Endometrium (tissue), 2 donors: ENCODE results near the gene TMEFF1.
"Not testable (repeated sequence)": the region's sequence is repeated elsewhere in the genome, so short reads cannot be mapped to it uniquely, and the experiment has no call there.

Experiments
- FAIRE-seq: peaks from 2 replicates; lab custom pipeline; 2012; peaks lifted over from hg19 to GRCh38; lab: Jason Lieb, UNC
- donor health status: control.
- donor health status: control.

Gene TMEFF1

DNA sequence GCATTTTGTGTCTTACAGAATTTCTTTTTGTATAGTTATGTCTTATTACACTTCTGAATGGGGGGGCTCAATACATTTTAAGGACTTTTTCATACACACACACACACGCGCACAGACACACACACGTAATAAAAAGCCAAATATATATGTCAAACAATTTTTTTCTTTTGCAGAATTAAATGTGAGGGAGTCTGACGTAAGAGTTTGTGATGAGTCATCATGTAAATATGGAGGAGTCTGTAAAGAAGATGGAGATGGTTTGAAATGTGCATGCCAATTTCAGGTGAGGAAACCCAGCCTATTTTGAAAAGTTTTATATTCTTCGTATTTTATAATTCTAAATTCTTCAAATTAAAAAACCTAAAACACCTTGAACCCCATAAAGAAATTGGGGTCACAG is 25.6 kb downstream of the TMEFF1 start:
- no peak for FAIRE-seq

DNA sequence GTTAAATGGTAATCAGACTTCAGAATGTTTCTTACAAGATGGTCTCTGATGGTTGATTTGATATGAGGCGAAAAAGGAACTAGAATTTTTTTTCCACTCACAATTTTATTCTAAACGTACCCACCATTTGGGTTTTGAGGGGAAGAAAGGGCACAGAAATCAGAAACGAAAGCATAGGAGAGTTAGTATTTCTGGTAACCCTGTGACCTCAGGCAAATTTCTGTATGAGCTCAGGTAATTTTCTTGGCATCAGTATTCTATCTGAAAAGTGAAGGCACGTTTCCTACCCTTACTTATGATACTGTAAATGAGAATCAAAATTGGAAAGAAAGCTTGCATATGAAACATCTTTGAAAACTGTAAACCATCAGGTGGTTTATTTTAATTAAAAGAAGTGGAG is 26.5 kb downstream of the TMEFF1 start:
- no peak for FAIRE-seq

DNA sequence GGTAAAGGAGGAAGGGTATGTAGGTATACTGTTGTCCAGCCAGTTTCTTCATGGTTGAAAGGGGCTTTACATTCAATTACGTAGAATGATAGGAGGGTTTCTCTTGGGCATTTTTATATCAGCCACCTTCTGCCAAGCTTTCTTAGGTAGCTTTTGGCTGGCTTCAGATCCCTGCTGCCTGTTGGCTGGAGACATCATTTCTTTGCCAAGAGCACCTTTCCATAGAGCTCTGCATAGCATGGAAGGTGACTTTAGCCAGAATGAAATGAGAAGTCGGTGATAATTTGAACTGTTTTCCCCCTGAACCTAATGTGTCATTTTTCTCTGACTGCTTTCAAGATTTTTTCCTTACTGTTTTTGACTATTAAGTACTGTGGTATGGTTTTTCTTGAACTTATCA is 26.9 kb downstream of the TMEFF1 start:
- FAIRE-seq, result no peak

DNA sequence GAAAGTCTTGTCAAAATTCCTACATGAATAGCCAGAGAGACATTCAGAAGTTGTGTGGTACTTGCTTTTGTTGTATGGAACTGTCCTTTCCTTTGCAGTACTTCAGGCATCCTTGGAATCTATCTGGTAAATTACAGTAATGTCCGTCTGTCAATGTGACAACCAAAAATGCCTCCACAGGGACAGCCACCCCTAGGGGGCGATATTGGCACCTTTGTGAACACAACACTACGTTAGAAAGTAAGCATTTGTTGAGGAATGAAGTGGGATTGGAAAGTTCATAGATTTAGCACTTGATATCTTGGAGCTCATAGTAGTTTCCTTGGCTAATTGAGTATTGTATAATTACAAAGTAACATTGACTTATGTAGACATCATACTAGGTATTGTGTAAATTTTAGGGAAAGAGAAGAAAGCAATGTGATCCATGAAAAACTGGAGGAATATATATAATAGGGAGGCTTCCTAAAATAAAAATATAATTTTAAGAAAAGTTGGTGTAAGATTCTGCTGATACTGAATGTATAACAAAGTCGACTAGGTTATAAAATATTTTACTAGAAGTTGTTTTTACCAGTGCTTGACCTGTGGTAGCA is 32.7 kb downstream of the TMEFF1 start:
- no peak for FAIRE-seq

DNA sequence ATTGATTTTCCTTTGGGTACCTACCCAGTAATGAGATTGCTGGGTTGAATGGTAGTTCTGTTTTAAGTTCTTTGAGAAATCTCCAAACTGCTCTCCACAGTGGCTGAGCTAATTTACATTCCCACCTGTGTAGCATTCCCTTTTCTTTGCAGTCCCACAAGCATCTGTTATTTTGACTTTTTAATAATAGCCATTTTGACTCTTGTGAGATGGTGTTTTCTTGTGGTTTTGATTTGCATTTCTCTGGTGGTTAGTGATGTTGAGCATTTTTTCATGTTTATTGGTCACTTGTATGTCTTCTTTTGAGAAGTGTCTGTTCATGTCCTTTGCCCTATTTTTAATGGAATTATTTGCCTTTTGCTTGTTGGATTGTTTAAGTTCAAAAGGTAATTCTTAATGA is 34.4 kb downstream of the TMEFF1 start:
- FAIRE-seq, result not testable (repeated sequence)

DNA sequence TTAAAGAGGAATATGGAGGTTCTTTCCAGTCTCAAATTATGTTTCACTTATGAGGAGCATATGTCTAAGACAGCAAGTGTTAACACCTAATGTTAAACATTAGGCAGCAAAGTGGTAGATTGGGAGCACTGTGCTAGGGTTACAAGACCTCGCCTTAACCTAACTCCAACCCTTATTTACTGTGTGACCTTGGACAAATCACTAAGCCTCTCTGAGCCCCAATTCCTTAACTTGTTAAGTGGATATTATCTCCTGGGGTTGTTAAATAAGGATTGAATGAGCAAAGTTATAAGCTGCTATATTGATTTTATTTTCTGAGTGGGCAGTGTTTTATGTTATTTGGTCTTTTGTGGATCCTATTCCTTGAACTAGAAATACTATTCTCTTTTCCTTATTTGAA is 38.3 kb downstream of the TMEFF1 start:
- FAIRE-seq, result no peak

DNA sequence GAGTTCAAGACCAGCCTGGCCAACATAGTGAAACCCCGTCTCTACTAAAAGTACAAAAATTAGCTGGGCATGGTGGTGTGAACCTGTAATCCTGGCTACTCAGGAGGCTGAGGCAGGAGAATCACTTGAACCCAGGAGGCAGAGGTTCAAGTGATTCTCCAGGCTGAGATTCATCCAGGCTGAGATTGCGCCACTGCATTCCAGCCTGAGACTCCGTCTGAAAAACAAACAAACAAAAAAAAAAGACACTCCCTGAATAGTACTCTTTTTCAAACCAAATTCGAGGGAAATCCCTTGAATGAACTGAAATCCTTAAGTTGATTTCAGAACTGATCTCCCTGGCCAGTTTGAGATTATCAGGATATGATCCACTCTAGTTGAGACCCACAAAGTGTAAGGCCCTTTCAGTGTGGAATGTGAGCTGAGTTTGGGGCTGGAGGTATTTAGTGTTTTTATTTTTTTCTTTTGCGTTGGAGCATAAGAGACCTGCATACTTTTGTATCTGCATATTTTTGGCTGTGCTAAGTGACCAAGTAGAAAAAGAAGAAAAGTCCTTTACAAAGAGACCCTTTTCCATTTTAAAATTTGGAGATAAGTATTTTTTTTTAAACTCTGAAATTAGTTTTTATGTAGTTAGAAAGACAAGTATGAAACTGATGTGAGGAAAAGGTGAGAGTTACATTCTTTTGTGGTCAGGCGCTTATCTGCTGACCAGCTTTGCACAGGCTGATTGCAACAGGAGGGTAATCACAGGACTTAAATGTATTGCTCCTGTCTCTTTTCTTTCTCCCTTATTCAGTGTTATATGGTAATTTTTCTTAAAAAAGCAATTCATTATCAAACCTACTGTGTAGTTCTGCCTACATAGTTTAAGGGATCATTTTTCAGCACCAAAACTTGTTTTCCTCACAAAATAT is 42.9 kb downstream of the TMEFF1 start:
- FAIRE-seq, result no peak

DNA sequence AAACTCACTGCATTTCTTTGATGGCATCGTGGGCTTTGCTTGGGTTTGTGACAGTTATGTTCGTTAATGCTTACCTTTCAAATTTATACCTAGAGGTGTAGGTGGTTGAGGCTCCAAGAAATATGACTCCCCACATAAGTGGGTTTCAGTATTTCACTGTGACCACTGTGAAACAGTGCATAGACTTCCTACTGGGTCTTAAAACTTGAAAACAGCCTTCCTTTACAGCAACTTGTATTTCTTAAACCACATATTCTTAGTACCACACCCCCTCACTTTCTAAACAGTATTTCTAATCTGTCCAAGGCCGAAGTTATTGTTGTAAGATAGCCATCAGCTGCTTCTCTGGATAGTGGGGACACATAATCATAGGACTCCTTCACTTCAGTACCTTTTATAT is 48.3 kb downstream of the TMEFF1 start:
- FAIRE-seq, result no peak

DNA sequence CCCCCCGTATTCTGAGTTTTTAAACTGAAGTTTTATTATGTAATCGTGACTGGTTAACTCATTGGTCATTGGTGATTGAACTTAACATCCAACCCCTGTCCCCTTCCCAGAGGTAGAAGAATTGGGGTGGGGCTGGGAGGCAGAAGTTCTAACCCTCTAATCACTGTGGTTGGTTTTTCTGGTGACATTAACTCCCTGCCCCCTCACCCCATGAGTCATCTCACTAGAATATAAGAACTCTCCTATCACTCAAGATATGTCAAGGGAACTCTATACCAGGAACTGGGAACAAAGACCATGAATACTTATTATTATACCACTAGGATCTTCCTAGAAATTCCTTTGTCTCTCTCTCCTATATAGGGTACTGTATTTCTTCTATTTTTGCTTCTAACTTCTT is 52.6 kb downstream of the TMEFF1 start:
- FAIRE-seq, result no peak

DNA sequence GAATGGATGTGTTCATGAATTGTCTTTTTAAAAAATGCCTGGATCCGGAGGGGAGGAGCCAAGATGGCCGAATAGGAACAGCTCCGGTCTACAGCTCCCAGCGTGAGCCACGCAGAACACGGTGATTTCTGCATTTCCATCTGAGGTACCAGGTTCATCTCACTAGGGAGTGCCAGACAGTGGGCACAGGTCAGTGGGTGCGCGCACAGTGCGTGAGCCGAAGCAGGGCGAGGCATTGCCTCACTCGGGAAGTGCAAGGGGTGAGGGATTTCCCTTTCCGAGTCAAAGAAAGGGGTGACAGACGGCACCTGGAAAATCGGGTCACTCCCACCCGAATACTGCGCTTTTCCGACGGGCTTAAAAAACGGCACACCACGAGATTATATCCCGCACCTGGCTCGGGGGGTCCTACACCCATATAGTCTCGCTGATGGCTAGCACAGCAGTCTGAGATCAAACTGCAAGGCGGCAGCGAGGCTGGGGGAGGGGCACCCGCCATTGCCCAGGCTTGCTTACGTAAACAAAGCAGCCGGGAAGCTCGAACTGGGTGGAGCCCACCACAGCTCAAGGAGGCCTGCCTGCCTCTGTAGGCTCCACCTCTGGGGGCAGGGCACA is 54.3 kb downstream of the TMEFF1 start:
- FAIRE-seq, result not testable (repeated sequence)

DNA sequence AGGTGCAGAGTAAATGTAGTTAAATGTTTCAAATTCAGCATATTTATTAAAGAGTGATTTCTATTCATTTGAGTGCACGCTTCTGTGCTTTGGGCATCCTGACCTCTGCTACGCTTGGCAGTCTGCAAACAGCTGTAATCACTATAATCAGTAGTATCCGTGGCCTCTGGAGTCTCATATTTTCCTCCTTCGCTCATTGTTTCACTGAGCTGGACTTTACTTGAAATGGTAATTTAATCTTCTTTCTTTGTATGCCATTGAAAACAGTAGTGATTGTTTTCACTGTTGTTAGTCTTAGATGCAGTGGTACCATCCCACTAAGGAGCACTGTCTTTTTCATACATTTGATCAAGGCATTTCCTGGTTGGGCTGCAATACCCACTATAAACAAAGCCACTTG is 61.5 kb downstream of the TMEFF1 start:
- no peak for FAIRE-seq

DNA sequence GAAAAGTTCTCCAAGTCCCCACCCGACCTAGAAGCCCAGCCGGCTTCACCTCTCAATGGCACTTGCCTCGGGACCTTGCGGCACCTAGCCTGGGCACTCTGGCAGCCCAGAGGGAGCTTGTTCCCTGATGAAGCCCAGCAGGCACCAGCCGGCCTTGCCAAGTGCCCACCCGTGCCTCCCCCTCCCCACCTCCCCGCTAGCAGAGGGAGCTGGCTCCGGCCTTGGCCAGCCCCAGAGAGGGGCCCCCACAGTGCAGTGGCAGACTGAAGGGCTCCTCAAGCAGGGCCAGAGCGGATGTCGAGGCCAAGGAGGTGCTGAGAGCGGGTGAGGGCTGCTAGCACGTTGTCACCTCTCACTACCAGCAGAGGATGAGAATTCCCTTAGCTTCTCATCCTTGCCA is 67.4 kb downstream of the TMEFF1 start:
- no peak for FAIRE-seq

DNA sequence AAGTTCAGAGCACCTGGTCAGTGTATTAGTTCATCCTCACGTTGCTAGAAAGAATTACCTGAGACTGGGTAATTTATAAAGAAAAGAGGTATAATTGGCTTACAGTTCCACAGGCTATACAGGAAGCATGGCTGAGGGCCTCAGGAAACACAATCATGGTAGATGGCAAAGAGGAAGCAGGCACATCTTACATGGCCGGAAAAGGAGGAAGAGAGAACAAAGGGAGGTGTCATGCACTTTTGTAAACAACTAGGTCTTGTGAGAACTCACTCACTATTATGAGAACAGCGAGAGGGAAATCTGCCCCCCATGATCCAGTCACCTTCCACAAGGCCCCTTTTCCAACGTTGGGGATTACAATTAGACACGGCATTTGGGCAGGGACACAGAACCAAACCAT is 76.1 kb downstream of the TMEFF1 start:
- FAIRE-seq, result no peak

DNA sequence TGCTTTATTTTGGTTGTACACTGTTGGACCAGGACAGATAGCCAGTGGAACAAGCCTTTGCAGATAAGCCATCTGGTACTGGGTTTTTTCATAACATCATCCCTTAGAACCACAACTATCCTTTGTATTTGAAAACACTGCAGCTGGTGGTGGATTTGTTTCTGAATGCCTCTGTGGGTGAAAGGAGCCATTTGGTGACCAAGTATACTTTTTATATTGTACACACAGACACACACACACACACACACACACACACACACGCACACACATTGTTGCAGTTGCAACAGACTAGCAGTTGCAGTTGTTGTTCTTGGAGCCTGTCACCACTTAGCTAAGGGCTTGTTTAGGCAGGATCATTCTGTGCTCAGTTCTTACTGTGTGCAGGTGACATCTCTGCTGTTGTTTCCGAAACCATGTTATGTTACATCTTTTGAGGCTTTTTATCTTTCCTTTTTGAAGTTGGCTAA is 82.0 kb downstream of the TMEFF1 start:
- FAIRE-seq, result no peak

DNA sequence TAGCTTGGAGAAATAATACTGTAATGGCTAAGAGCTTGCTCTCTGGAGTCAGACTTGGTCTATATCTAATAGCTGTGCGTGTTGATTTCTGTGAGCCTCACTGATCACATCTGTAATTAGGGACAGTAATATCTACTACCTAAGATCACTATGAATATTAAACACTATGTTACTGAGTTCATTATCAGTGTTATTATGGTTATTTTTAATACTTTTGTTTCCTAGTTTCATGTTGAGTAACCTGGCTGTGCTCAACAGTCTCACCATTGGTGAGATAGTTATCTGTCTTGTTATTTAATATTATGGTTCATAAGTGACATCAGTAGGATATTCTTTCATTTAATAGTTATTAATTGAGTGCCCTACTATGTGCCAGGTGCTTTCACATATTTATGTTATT is 82.5 kb downstream of the TMEFF1 start:
- FAIRE-seq, result no peak

DNA sequence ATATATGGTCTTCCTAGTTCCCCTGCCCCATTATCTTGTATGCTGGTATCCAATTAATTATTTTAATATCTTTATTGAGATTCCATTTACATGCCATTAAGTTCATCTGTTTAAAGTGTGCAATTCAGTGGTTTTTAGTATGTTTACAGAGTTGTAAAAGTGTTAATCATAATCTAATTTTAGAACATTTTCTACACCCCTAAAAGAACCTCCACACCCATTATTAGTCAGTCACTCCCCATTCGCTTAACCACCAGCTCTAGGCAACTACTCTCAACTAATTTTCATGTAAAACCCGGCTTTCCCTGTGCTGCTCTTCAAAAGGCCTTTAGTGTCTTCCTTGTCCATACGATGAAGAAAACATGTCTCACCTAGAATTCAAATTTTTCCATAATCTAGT is 84.1 kb downstream of the TMEFF1 start:
- no peak for FAIRE-seq

DNA sequence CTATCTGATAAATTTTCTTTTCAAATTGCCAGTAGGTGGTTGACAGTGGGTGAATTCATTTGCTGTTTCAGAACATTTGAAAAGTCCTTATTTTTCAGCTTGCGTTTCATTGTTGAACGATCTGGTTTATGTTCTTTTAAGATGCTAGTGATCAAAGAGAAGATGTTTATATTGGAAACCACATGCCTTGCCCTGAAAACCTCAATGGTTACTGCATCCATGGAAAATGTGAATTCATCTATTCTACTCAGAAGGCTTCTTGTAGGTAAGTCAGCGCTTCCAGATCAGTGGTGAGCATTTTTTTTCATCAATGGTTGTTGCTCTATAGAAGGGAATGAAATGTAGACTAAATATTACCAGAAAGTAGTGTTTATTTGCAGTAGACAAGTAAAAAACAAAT is 88.3 kb downstream of the TMEFF1 start:
- FAIRE-seq, result no peak

DNA sequence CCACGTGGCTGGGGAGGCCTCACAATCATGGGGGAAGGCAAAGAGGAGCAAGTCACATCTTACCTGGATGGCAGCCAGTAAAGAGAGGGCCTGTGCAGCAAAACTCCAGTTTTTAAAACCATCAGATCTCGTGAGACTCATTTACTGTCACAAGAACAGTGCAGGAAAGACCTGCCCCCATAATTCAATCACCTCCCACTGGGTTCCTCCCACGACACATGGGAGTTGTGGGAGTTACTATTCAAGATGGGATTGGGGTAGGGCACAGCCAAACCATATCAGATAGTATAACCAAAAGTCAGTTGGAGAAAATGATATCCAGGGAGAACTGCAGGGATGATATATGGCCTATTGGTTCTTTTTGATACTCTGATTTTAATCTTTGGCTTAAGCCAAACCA is 94.9 kb downstream of the TMEFF1 start:
- no peak for FAIRE-seq

DNA sequence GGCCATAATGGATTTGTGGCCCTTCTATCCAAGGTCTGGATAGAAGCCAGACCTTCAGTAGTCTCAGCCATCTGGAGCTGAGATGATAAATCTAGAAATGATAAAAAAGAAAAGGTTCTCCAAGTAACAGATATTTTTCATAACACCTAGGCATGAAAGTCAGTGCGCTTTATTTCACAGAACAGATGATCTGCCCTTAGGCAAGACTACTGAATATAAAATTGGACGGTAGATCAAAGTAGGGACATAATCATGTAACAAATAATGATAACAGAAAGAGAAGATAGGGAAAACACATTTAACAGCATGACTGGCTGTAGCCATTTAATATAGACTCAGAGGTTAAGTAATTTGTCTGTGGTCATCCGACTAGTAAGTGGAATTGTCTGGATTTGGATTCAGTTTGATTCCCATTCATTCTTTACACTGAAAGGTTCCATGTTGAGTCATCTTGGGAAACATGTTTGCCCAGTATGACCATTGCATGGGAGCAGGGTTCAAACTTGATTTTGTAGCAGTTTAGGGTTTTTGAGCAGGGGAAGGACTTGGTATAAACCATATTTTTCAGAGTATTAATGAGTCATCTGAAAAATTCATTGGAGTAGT is 100.8 kb downstream of the TMEFF1 start:
- FAIRE-seq, result no peak

DNA sequence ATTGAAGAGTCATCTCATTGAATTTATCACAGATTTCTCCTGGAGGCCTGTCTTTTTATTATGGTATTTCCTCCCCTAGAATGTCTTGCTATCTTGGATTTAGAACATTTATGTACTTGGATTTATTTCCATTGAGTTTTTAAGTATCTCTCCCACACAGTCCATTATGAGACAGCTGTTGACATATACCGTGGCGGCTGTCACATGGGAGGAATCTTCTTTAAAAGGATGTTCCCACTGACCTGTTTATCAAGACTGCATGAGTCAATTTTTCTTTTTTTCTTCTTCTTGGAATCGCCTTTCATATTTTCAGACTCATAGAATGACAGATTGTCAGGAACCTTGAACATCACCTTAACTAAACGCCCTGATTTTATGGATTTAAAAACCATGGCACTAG is 102.1 kb downstream of the TMEFF1 start:
- no peak for FAIRE-seq

DNA sequence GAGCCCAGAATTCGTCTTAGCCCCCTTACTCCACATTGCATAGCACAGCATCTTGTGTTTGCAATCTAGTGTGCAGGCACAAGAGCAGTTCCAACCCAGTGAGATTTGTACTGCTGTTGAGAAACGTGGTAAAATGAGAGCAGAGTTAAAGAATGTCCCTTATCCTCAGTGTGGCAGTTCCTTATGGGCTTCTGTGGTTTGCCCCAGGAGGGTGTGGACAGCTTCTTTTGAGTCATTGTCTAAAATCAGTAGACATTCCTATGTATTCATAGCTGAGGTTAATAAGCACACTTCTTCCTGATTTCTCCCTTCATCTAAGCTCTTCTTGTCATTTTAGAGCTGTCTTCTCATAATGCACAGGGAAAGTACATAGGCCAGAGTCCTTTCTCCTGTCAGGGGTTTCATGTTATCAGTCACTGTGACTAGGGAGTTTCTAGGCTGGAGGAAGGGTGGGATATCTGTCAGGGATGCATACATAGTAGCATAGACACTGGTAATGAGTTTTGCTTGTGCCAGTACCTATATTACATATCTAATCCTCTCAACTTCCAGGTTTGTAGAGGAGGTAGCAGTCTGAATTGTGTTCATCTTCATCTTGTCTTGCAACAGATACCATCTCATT is 102.9 kb downstream of the TMEFF1 start:
- no peak for FAIRE-seq

DNA sequence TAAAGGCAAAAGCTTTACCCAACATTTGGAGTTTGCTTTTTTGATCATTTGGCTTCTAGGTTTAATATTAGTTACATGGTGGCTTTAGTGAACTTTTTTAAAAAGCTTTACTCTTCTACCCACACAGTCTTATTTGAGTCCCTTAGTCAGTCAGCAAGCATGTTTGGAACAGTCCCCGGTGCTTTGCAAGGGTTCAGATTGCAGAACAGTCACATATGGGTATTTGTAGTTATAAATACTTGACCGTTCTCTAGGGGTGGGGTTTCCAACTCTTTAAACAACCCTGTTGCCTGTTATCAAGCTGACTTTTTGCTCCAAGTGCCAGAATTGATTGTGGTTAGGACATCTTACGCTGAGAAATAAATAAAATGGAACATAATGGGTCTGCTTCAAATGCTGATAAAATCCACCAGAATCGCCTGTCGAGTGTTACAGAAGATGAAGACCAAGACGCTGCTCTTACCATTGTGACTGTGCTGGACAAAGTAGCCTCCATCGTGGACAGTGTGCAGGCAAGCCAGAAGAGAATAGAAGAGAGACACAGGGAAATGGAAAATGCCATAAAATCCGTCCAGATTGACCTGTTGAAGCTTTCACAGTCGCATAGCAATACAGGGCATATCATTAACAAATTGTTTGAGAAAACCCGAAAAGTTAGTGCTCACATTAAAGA is 105.0 kb downstream of the TMEFF1 start, which contains the start of gene CAVIN4:
Gene CAVIN4, plus strand, starts transcription at position 304 of the 673 bp plus-strand sequence. Its CDS starts 65 bp downstream, at position 369.
- no peak for FAIRE-seq
